ENCODE measurements around the gene TMEM123.

The TMEM123 gene

GRCh38 chr11:102405501-102405900, 47.1 kb downstream of the TMEM123 start:
- H3K36me3 ChIP-seq (ENCODE audit: control insufficient read depth, insufficient read depth, low read length) = peaks cover 39% of the 10 kb centered on the region
- no peaks in the 10 kb centered on the region for H3K27me3 ChIP-seq (replicated peaks; ENCODE audit: control insufficient read depth, insufficient read depth, low read length, poor library complexity, severe bottlenecking)
- H3K4me1 ChIP-seq (ENCODE audit: control insufficient read depth, insufficient read depth, low read length, poor library complexity, severe bottlenecking) = peaks cover 29% of the 10 kb centered on the region
- H3K9me3 ChIP-seq (ENCODE audit: control insufficient read depth, low read length) = no peaks in the 10 kb centered on the region
- no peak for DNase-seq
- no peak overlapping the region for H3K4me3 ChIP-seq (ENCODE audit: insufficient read depth, low read depth, low read length, poor library complexity, severe bottlenecking)
- no peak overlapping the region for H3K27ac ChIP-seq (ENCODE audit: insufficient read depth, low read length, poor library complexity, severe bottlenecking)

DNA sequence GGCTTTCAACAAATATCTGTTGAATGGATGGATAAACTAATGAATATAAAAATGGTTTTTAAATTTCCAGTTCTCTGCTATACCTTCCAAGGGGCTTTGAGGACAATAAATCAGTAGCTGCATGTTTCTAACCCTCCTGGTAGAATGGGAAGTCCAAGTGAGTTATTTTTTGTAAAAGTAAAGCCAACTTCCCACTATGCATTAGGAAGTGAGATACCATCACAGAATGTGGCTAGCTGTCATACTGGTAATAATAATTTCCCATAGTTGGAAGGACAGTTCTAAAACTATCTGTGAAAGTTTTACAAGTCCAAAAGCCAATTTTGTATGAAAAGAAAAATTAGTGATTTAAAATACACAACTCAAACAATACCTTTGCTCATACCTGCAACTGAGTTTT, 50.0 kb downstream of the TMEM123 start:
- no peak overlapping the region for H3K27ac ChIP-seq (ENCODE audit: insufficient read depth, low read length, poor library complexity, severe bottlenecking)
- no peaks in the 10 kb centered on the region for H3K27me3 ChIP-seq (replicated peaks; ENCODE audit: control insufficient read depth, insufficient read depth, low read length, poor library complexity, severe bottlenecking)
- H3K36me3 ChIP-seq (ENCODE audit: control insufficient read depth, insufficient read depth, low read length) = peaks cover 59% of the 10 kb centered on the region
- H3K9me3 ChIP-seq (ENCODE audit: control insufficient read depth, low read length) = no peaks in the 10 kb centered on the region
- no peak overlapping the region for H3K4me3 ChIP-seq (ENCODE audit: insufficient read depth, low read depth, low read length, poor library complexity, severe bottlenecking)
- no peak for DNase-seq
- H3K4me1 ChIP-seq (ENCODE audit: control insufficient read depth, insufficient read depth, low read length, poor library complexity, severe bottlenecking) = peaks cover 21% of the 10 kb centered on the region

GRCh38 chr11:102401905-102402304, 50.7 kb downstream of the TMEM123 start:
- Histone ChIP-seq H3K36me3 (ENCODE audit: control insufficient read depth, insufficient read depth, low read length) (peaks cover 63% of the 10 kb centered on the region), H3K4me1 (ENCODE audit: control insufficient read depth, insufficient read depth, low read length, poor library complexity, severe bottlenecking) (peaks cover 16% of the 10 kb centered on the region), H3K4me3 (ENCODE audit: insufficient read depth, low read depth, low read length, poor library complexity, severe bottlenecking) (no peak overlapping the region), H3K27ac (ENCODE audit: insufficient read depth, low read length, poor library complexity, severe bottlenecking) (no peak overlapping the region), H3K27me3 (replicated peaks; ENCODE audit: control insufficient read depth, insufficient read depth, low read length, poor library complexity, severe bottlenecking) (no peaks in the 10 kb centered on the region), H3K9me3 (ENCODE audit: control insufficient read depth, low read length) (no peaks in the 10 kb centered on the region)
- DNase-seq = no peak

- H3K4me3 ChIP-seq (ENCODE audit: insufficient read depth, low read depth, low read length, poor library complexity, severe bottlenecking) = no peak overlapping the region
- peaks cover 12% of the 10 kb centered on the region for H3K4me1 ChIP-seq (ENCODE audit: control insufficient read depth, insufficient read depth, low read length, poor library complexity, severe bottlenecking)
- no peaks in the 10 kb centered on the region for H3K9me3 ChIP-seq (ENCODE audit: control insufficient read depth, low read length)
- DNase-seq = no peak
- no peak overlapping the region for H3K27ac ChIP-seq (ENCODE audit: insufficient read depth, low read length, poor library complexity, severe bottlenecking)
- H3K36me3 ChIP-seq (ENCODE audit: control insufficient read depth, insufficient read depth, low read length) = peaks cover 58% of the 10 kb centered on the region
- H3K27me3 ChIP-seq (replicated peaks; ENCODE audit: control insufficient read depth, insufficient read depth, low read length, poor library complexity, severe bottlenecking) = no peaks in the 10 kb centered on the region
Observed at GRCh38 chr11:102400603-102401002, 52.0 kb downstream of the TMEM123 start.

GRCh38 chr11:102399189-102399588, 53.4 kb downstream of the TMEM123 start:
- Histone ChIP-seq H3K27ac (ENCODE audit: insufficient read depth, low read length, poor library complexity, severe bottlenecking) (no peak overlapping the region), H3K27me3 (replicated peaks; ENCODE audit: control insufficient read depth, insufficient read depth, low read length, poor library complexity, severe bottlenecking) (no peaks in the 10 kb centered on the region), H3K4me3 (ENCODE audit: insufficient read depth, low read depth, low read length, poor library complexity, severe bottlenecking) (no peak overlapping the region), H3K4me1 (ENCODE audit: control insufficient read depth, insufficient read depth, low read length, poor library complexity, severe bottlenecking) (peaks cover 9% of the 10 kb centered on the region), H3K36me3 (ENCODE audit: control insufficient read depth, insufficient read depth, low read length) (peaks cover 60% of the 10 kb centered on the region), H3K9me3 (ENCODE audit: control insufficient read depth, low read length) (no peaks in the 10 kb centered on the region)
- DNase-seq = no peak

- H3K27ac ChIP-seq (ENCODE audit: insufficient read depth, low read length, poor library complexity, severe bottlenecking) = no peak overlapping the region
- no peak overlapping the region for H3K4me3 ChIP-seq (ENCODE audit: insufficient read depth, low read depth, low read length, poor library complexity, severe bottlenecking)
- no peak for DNase-seq
- H3K4me1 ChIP-seq (ENCODE audit: control insufficient read depth, insufficient read depth, low read length, poor library complexity, severe bottlenecking) = peaks cover 9% of the 10 kb centered on the region
- H3K9me3 ChIP-seq (ENCODE audit: control insufficient read depth, low read length) = no peaks in the 10 kb centered on the region
- peaks cover 64% of the 10 kb centered on the region for H3K36me3 ChIP-seq (ENCODE audit: control insufficient read depth, insufficient read depth, low read length)
- no peaks in the 10 kb centered on the region for H3K27me3 ChIP-seq (replicated peaks; ENCODE audit: control insufficient read depth, insufficient read depth, low read length, poor library complexity, severe bottlenecking)
Observed at GRCh38 chr11:102398297-102398696, 54.3 kb downstream of the TMEM123 start.

GRCh38 chr11:102396708-102397563, 55.6 kb downstream of the TMEM123 start:
- Histone ChIP-seq H3K27me3 (replicated peaks; ENCODE audit: control insufficient read depth, insufficient read depth, low read length, poor library complexity, severe bottlenecking) (no peaks in the 10 kb centered on the region), H3K27ac (ENCODE audit: insufficient read depth, low read length, poor library complexity, severe bottlenecking) (peak overlapping the region; percentile 14), H3K9me3 (ENCODE audit: control insufficient read depth, low read length) (no peaks in the 10 kb centered on the region), H3K4me1 (ENCODE audit: control insufficient read depth, insufficient read depth, low read length, poor library complexity, severe bottlenecking) (peaks cover 2% of the 10 kb centered on the region), H3K36me3 (ENCODE audit: control insufficient read depth, insufficient read depth, low read length) (peaks cover 56% of the 10 kb centered on the region), H3K4me3 (ENCODE audit: insufficient read depth, low read depth, low read length, poor library complexity, severe bottlenecking) (no peak overlapping the region)
- no peak for DNase-seq

DNA sequence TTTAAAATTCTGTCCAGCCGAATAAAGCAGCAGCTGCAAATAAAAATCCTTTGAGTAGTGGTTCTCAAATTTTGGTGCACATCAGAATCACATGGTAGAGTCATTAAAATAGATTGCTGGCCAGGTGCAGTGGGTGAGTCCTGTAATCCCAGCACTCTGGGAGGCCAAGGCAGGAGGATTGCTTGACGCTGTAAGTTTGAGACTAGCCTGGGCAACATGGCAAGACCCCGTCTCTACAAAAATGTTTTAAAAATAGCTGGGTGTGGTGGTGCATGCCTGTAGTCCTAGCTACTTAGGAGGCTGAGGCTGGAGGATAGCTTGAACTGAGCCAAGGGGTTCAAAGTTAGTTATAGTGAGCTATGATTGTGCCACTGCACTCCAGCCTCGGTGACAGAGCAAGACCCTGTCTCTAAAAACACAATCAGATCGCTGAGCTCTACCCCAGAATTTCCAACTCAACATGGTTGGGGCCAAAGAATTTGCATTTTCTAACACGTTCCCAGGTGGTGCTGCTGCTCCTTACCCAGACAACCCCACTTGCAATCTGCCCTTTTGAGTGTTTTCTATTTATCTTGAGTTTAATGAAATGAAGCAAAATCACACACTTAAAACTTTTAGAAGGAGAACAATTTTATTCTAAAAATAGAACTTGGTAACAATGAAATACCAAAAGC, 56.7 kb downstream of the TMEM123 start:
- Histone ChIP-seq H3K36me3 (ENCODE audit: control insufficient read depth, insufficient read depth, low read length) (peaks cover 45% of the 10 kb centered on the region), H3K4me3 (ENCODE audit: insufficient read depth, low read depth, low read length, poor library complexity, severe bottlenecking) (no peak overlapping the region), H3K9me3 (ENCODE audit: control insufficient read depth, low read length) (no peaks in the 10 kb centered on the region), H3K4me1 (ENCODE audit: control insufficient read depth, insufficient read depth, low read length, poor library complexity, severe bottlenecking) (no peaks in the 10 kb centered on the region), H3K27ac (ENCODE audit: insufficient read depth, low read length, poor library complexity, severe bottlenecking) (no peak overlapping the region), H3K27me3 (replicated peaks; ENCODE audit: control insufficient read depth, insufficient read depth, low read length, poor library complexity, severe bottlenecking) (no peaks in the 10 kb centered on the region)
- DNase-seq = no peak

DNA sequence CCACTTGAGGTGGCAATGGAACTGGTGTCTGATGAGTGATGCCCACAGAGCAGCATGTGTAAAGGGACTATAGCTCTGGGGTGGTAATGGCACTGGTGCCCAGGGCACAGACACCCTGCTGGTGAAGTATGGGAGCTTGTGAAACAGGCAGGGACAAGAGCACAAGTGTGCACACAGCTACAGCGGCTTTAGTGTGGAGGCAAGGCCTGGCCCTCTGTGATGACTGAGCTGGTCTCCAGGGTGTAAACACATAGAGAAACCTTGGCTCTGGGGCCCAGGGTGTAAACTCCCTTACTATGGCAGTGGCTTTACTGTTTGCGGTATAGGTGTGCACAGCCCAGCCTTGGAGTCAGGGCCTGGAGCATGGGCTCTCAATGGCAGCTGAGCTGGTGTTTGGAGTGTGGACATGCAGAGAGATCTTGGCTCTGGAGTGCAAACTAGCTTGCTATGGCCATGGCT, 59.3 kb downstream of the TMEM123 start:
- Histone ChIP-seq H3K4me3 (ENCODE audit: insufficient read depth, low read depth, low read length, poor library complexity, severe bottlenecking) (no peak overlapping the region), H3K27me3 (replicated peaks; ENCODE audit: control insufficient read depth, insufficient read depth, low read length, poor library complexity, severe bottlenecking) (no peaks in the 10 kb centered on the region), H3K36me3 (ENCODE audit: control insufficient read depth, insufficient read depth, low read length) (peaks cover 24% of the 10 kb centered on the region), H3K4me1 (ENCODE audit: control insufficient read depth, insufficient read depth, low read length, poor library complexity, severe bottlenecking) (no peaks in the 10 kb centered on the region), H3K9me3 (ENCODE audit: control insufficient read depth, low read length) (no peaks in the 10 kb centered on the region), H3K27ac (ENCODE audit: insufficient read depth, low read length, poor library complexity, severe bottlenecking) (no peak overlapping the region)
- DNase-seq = no peak

DNA sequence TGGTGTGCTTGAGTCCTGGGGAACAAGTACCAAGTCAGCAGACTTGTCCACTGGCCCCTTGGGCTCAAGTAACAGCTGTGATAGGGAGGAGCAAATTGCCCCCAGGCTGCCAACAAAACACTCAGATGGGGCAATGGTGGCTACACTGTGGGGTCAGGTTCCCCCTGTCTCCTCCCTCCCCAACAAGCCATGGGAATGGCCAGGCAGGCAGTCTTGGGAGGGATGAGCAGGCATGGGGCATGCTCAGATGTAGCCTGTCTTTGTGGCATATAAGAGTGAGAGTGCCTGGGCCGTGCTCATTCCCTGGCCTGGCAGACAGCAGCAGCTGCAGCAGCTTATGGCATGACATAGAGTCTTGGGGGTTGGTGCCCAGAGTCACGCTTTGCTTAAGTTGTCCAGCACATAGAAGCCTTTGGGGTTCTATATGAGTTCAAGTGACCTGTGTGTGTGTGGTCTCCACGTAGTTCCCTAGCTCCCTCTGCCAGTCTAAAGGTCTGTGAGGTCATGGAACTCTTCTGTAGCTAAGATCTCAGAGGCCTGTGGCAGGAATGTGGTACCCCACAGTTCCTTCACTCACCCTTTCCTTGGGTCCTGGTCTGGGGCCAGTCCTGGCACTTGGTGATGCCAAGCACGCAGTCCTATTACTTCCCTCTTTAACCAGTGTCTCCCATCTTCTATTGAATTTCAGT, 60.9 kb downstream of the TMEM123 start:
- H3K9me3 ChIP-seq (ENCODE audit: control insufficient read depth, low read length) = no peaks in the 10 kb centered on the region
- H3K27me3 ChIP-seq (replicated peaks; ENCODE audit: control insufficient read depth, insufficient read depth, low read length, poor library complexity, severe bottlenecking) = no peaks in the 10 kb centered on the region
- H3K4me3 ChIP-seq (ENCODE audit: insufficient read depth, low read depth, low read length, poor library complexity, severe bottlenecking) = no peak overlapping the region
- no peak for DNase-seq
- no peak overlapping the region for H3K27ac ChIP-seq (ENCODE audit: insufficient read depth, low read length, poor library complexity, severe bottlenecking)
- H3K4me1 ChIP-seq (ENCODE audit: control insufficient read depth, insufficient read depth, low read length, poor library complexity, severe bottlenecking) = no peaks in the 10 kb centered on the region
- peaks cover 15% of the 10 kb centered on the region for H3K36me3 ChIP-seq (ENCODE audit: control insufficient read depth, insufficient read depth, low read length)

Measured in effector memory CD4-positive, alpha-beta T cell (primary cell).